Left forelimb (tissue), 1 donor: Measurements from ENCODE around the gene PGAM2.

ENCODE experiments used
- DNase-seq: peaks from one replicate; pipeline ENCODE4 v3.0.0-alpha.2; 2018; ENCODE audit warnings: low spot score

Gene PGAM2

GRCh38 chr7:44064791-44065430 lies 456 bp downstream of the PGAM2 start:
- DNase-seq, result no peak

- DNase-seq, result no peak
Measured at GRCh38 chr7:44063894-44064651, 1.3 kb downstream of the PGAM2 start.

GRCh38 chr7:44063547-44063893 lies 1.8 kb downstream of the PGAM2 start:
- no peak for DNase-seq

GRCh38 chr7:44062903-44063295 lies 2.5 kb downstream of the PGAM2 start:
- no peak for DNase-seq

- DNase-seq, result no peak
Measured at GRCh38 chr7:44062180-44062902, 3.0 kb downstream of the PGAM2 start.

GRCh38 chr7:44061645-44062179 lies 3.7 kb downstream of the PGAM2 start:
- DNase-seq, result no peak

- DNase-seq, result no peak
Measured at GRCh38 chr7:44060948-44061644, 4.3 kb downstream of the PGAM2 start.

- no peak for DNase-seq
Measured at GRCh38 chr7:44060091-44060947, 5.0 kb downstream of the PGAM2 start.

- DNase-seq, result no peak
Measured at GRCh38 chr7:44059219-44060090, 5.9 kb downstream of the PGAM2 start.

GRCh38 chr7:44058759-44059218 lies 6.6 kb downstream of the PGAM2 start:
- no peak for DNase-seq

- no peak for DNase-seq
Measured at GRCh38 chr7:44057849-44058758, 7.3 kb downstream of the PGAM2 start.

GRCh38 chr7:44057181-44057848 lies 8.1 kb downstream of the PGAM2 start:
- DNase-seq, result no peak

GRCh38 chr7:44056681-44057080 lies 8.7 kb downstream of the PGAM2 start:
- DNase-seq, result no peak

- DNase-seq, result no peak
Measured at GRCh38 chr7:44052771-44053365, 12.5 kb downstream of the PGAM2 start.

GRCh38 chr7:44051611-44052220 lies 13.7 kb downstream of the PGAM2 start:
- DNase-seq, result peak; percentile 18

- DNase-seq, result peak; percentile 18
Measured at GRCh38 chr7:44050915-44051560, 14.3 kb downstream of the PGAM2 start.
